NT2/D1 (cell line): ENCODE measurements around the gene PRRG1.

Experiments
- DNase-seq: peaks from one replicate; pipeline ENCODE4 v3.0.0-alpha.2; 2011; ENCODE audit warnings: low read depth, low spot score
- H3K27me3 ChIP-seq: 2 replicates; pipeline ENCODE4 v1.6.0; 2011; ENCODE audit warnings: mild to moderate bottlenecking; ENCODE audit not compliant: insufficient read length, insufficient read depth
- H3K36me3 ChIP-seq: 2 replicates; pipeline ENCODE4 v1.6.1; 2011; ENCODE audit warnings: mild to moderate bottlenecking, low read length, mixed read lengths; ENCODE audit not compliant: insufficient read depth, insufficient read length
- H3K4me1 ChIP-seq: 2 replicates; pipeline ENCODE4 v1.5.1; 2011; ENCODE audit not compliant: insufficient read depth, insufficient read length
- H3K4me3 ChIP-seq: 2 replicates; pipeline ENCODE4 v1.5.1; 2011; ENCODE audit warnings: low read depth; ENCODE audit not compliant: insufficient read length
- H3K9ac ChIP-seq: 2 replicates; pipeline ENCODE4 v1.6.0; 2011; ENCODE audit warnings: low read depth; ENCODE audit not compliant: insufficient read length
- H3K9me3 ChIP-seq: 2 replicates; pipeline ENCODE4 v1.5.1; 2011; ENCODE audit warnings: mild to moderate bottlenecking, low read length; ENCODE audit not compliant: insufficient read depth
- SUZ12 ChIP-seq: IDR thresholded peaks from 2 replicates; pipeline ENCODE4 v1.6.1; 2011; ENCODE audit not compliant: insufficient read length, insufficient read depth; ENCODE audit errors: extremely low read depth
- YY1 ChIP-seq: IDR thresholded peaks from 2 replicates; pipeline ENCODE4 v1.6.1; 2011; ENCODE audit not compliant: insufficient read length, insufficient read depth
- ZNF274 ChIP-seq: IDR thresholded peaks from 2 replicates; pipeline ENCODE4 v1.6.1; 2011; ENCODE audit warnings: mild to moderate bottlenecking, low read depth, low read length

PRRG1 gene

GRCh38 chrX:37331546-37331945, 17.6 kb upstream of the PRRG1 start:
- no peaks in the 10 kb centered on the region for H3K27me3 ChIP-seq
- H3K4me3 ChIP-seq: no peak overlapping the region
- H3K9me3 ChIP-seq: no peaks in the 10 kb centered on the region
- no peak overlapping the region for H3K9ac ChIP-seq
- no peaks in the 10 kb centered on the region for H3K4me1 ChIP-seq
- DNase-seq: no peak
- no peaks in the 10 kb centered on the region for H3K36me3 ChIP-seq
- TF ChIP-seq ZNF274: no peak
- TF ChIP-seq YY1: no peak
- no peak for TF ChIP-seq SUZ12

DNA sequence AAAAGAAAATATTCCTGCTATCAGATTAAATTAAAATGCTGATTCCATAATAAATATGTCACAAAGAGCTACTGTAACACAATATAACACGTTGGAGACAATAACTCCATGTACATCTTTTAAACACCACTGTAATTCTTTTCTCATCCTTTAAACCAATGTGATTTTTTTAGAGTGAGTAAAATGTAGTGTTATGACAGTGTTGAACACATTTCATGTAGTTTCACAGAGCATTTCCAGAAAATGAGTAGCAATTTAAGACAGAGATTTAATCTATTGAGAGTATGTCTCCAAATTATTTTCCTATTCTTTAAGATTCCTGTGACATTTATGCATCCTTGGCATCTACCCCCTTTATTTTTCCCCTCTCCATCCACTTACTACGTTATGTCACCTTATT, 17.1 kb upstream of the PRRG1 start:
- H3K9me3 ChIP-seq: no peaks in the 10 kb centered on the region
- DNase-seq: no peak
- H3K4me3 ChIP-seq: no peak overlapping the region
- no peaks in the 10 kb centered on the region for H3K36me3 ChIP-seq
- no peaks in the 10 kb centered on the region for H3K4me1 ChIP-seq
- TF ChIP-seq YY1: no peak
- TF ChIP-seq SUZ12: no peak
- TF ChIP-seq ZNF274: no peak
- no peaks in the 10 kb centered on the region for H3K27me3 ChIP-seq
- H3K9ac ChIP-seq: no peak overlapping the region

DNA sequence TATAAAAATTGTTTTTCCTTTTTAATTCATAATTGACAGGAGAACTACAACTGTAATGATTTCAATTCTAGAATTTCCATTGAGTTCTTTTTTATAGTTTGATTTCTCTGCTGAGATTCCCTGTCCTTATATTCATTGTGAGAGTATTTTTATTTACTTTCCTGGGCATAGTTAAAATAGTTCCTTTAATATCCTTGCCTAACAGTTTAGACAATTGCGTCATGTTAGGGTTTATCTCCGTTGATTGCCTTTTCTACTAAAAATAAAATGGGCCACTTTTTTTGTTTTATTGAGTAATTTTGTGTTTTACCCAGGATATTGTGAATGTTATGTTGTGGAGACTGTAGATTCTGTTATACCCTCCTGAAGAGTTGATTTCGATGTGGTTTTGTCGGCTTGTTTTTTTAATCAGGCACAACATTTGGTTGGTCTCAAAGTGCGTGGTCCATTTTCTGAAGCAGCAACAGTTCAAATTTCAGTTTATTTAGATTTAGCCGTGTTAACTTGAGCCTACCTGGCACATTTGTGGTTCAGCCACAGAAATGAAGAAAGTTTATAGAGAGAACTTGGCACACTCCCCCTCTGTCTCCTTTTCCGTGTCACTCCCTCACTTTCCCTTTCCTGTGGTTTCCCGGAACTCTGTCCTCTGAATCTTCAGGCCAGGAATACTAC, 16.0 kb upstream of the PRRG1 start:
- no peak for TF ChIP-seq ZNF274
- no peak for TF ChIP-seq YY1
- TF ChIP-seq SUZ12: no peak
- no peak overlapping the region for H3K4me3 ChIP-seq
- no peaks in the 10 kb centered on the region for H3K27me3 ChIP-seq
- no peak for DNase-seq
- H3K9me3 ChIP-seq: no peaks in the 10 kb centered on the region
- H3K36me3 ChIP-seq: no peaks in the 10 kb centered on the region
- no peak overlapping the region for H3K9ac ChIP-seq
- no peaks in the 10 kb centered on the region for H3K4me1 ChIP-seq

DNA sequence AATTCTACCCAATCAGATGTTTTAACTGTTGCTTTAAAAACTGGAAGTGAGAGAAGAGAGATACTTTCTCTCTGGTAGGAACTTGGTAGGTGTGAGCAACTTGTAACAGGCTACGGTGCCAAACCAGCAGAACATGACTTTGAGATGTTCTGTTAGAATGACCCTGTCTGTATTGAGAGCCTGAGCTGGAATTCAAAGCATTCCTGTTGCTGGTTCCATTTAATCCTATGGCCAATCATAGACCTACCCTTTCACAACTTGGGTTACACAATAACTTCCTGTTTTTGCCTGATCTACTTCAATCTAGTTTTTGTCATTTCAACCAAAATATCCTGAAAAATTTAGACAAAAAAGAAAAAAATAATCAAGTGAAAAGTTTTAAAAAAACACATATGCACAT, 1.7 kb upstream of the PRRG1 start:
- no peak overlapping the region for H3K9ac ChIP-seq
- no peaks in the 10 kb centered on the region for H3K4me1 ChIP-seq
- H3K36me3 ChIP-seq: no peaks in the 10 kb centered on the region
- TF ChIP-seq YY1: no peak
- TF ChIP-seq ZNF274: no peak
- no peak for TF ChIP-seq SUZ12
- H3K4me3 ChIP-seq: no peak overlapping the region
- H3K27me3 ChIP-seq: peaks cover 11% of the 10 kb centered on the region
- DNase-seq: no peak
- no peaks in the 10 kb centered on the region for H3K9me3 ChIP-seq

- peak overlapping the region; percentile 61 for H3K9ac ChIP-seq
- TF ChIP-seq ZNF274 (no peak), SUZ12 (no peak), YY1 (no peak)
- H3K9me3 ChIP-seq: no peaks in the 10 kb centered on the region
- no peak for DNase-seq
- H3K27me3 ChIP-seq: peaks cover 11% of the 10 kb centered on the region
- no peaks in the 10 kb centered on the region for H3K36me3 ChIP-seq
- H3K4me1 ChIP-seq: no peaks in the 10 kb centered on the region
- peak overlapping the region; percentile 56 for H3K4me3 ChIP-seq
Measured at GRCh38 chrX:37348231-37348970, 763 bp upstream of the PRRG1 start.

DNA sequence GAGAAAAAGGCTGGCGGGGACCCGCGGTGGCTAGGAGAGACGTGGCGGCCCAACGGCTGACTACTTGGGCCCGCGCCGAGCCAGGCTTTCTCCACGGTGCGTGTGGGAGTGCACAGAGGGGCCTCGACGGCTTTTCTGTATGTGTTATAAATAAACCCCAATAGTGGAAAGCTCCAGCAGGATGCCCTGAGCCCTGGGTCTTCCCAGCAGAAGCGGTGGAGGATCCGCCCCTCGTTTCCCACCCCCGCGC, 268 bp upstream of the PRRG1 start:
- no peak for DNase-seq
- Histone ChIP-seq H3K9ac (peak overlapping the region; percentile 61), H3K9me3 (no peaks in the 10 kb centered on the region), H3K4me1 (no peaks in the 10 kb centered on the region), H3K27me3 (peaks cover 11% of the 10 kb centered on the region), H3K4me3 (peak overlapping the region; percentile 56), H3K36me3 (no peaks in the 10 kb centered on the region)
- no peak for TF ChIP-seq ZNF274
- TF ChIP-seq YY1: no peak
- no peak for TF ChIP-seq SUZ12

- H3K4me3 ChIP-seq: peak overlapping the region; percentile 82
- H3K9ac ChIP-seq: peak overlapping the region; percentile 85
- H3K4me1 ChIP-seq: no peaks in the 10 kb centered on the region
- H3K9me3 ChIP-seq: no peaks in the 10 kb centered on the region
- DNase-seq: no peak
- H3K36me3 ChIP-seq: no peaks in the 10 kb centered on the region
- TF ChIP-seq YY1 (no peak), ZNF274 (no peak), SUZ12 (no peak)
- peaks cover 11% of the 10 kb centered on the region for H3K27me3 ChIP-seq
Measured at GRCh38 chrX:37350034-37350365, 836 bp downstream of the PRRG1 start.
